ENCODE measurements around the gene VMP1. TPM values are rescaled to one million over a fixed set of nuclear protein-coding genes. Genes with fewer than 3 reads are reported as not detected.

The VMP1 gene
- total RNA-seq, 2 experiments from 2014 or later: 73.6 to 81.1 TPM

- Mint-ChIP-seq H3K4me1 (ENCODE audit: low read depth) (no peaks in the 10 kb centered on the region), H3K4me3 (no peak overlapping the region), H3K36me3 (ENCODE audit: low read depth) (peaks cover 71% of the 10 kb centered on the region), H3K27ac (no peak overlapping the region), H3K27me3 (no peaks in the 10 kb centered on the region), H3K9me3 (no peaks in the 10 kb centered on the region)
- TF ChIP-seq CTCF (IDR thresholded peaks at IDR 0.05): no peak
- ChIA-PET CTCF (no interaction called here), POLR2A (no interaction called here)
- intact Hi-C loops (cut with DNase I, micrococcal nuclease): no loop called here
- Histone ChIP-seq H3K27me3 (ENCODE audit: control insufficient read depth in 1 of 2, insufficient read depth in 2 of 2, low read length in 2 of 2) (no peaks in the 10 kb centered on the region), H3K36me3 (ENCODE audit: insufficient read depth, low read length) (peaks cover 77% of the 10 kb centered on the region), H3K4me1 (ENCODE audit: insufficient read depth, low read length) (no peaks in the 10 kb centered on the region), H3K4me3 (ENCODE audit: low read length) (no peak overlapping the region), H3K9me3 (ENCODE audit: control insufficient read depth in 1 of 2, insufficient read depth in 1 of 2, low read length in 2 of 2) (no peaks in the 10 kb centered on the region), H3K27ac (ENCODE audit: low read depth in 1 of 2, low read length in 2 of 2) (no peak overlapping the region)
- no peak for ATAC-seq (ENCODE audit: poor library complexity)
- no peak for DNase-seq
Observed at GRCh38 chr17:59877965-59878364, 170.5 kb downstream of the VMP1 start.

- peak in 1 of 14 experiments; percentile 2 for DNase-seq
- no peak overlapping the region for H3K27ac Mint-ChIP-seq
- H3K4me1 Mint-ChIP-seq (ENCODE audit: low read depth): no peaks in the 10 kb centered on the region
- intact Hi-C loops (cut with DNase I, micrococcal nuclease): no loop called here
- no peak overlapping the region for H3K4me3 Mint-ChIP-seq
- Histone ChIP-seq H3K27ac (ENCODE audit: low read depth in 1 of 2, low read length in 2 of 2) (no peak overlapping the region), H3K27me3 (ENCODE audit: control insufficient read depth in 1 of 2, insufficient read depth in 2 of 2, low read length in 2 of 2) (no peaks in the 10 kb centered on the region), H3K4me1 (ENCODE audit: insufficient read depth, low read length) (no peaks in the 10 kb centered on the region), H3K36me3 (ENCODE audit: insufficient read depth, low read length) (peaks cover 80% of the 10 kb centered on the region), H3K4me3 (ENCODE audit: low read length) (no peak overlapping the region), H3K9me3 (ENCODE audit: control insufficient read depth in 1 of 2, insufficient read depth in 1 of 2, low read length in 2 of 2) (no peaks in the 10 kb centered on the region)
- ChIA-PET CTCF (no interaction called here), POLR2A (interaction anchor here (1.2 kb wide), 1 partner anchor 15 kb away, joined by 4 read pairs; no protein-coding TSS in a partner anchor)
- no peaks in the 10 kb centered on the region for H3K9me3 Mint-ChIP-seq
- no peaks in the 10 kb centered on the region for H3K27me3 Mint-ChIP-seq
- TF ChIP-seq CTCF (IDR thresholded peaks at IDR 0.05): no peak
- no peak for ATAC-seq (ENCODE audit: poor library complexity)
- peaks cover 70% of the 10 kb centered on the region for H3K36me3 Mint-ChIP-seq (ENCODE audit: low read depth)
Observed at GRCh38 chr17:59878624-59879023, 171.2 kb downstream of the VMP1 start.

GRCh38 chr17:59884861-59885260, 177.4 kb downstream of the VMP1 start:
- Mint-ChIP-seq H3K27me3 (no peaks in the 10 kb centered on the region), H3K27ac (no peak overlapping the region), H3K4me3 (no peak overlapping the region), H3K9me3 (no peaks in the 10 kb centered on the region), H3K36me3 (ENCODE audit: low read depth) (peaks cover 69% of the 10 kb centered on the region), H3K4me1 (ENCODE audit: low read depth) (peaks cover 19% of the 10 kb centered on the region)
- no peak for TF ChIP-seq CTCF (IDR thresholded peaks at IDR 0.05)
- Histone ChIP-seq H3K36me3 (ENCODE audit: insufficient read depth, low read length) (peaks cover 70% of the 10 kb centered on the region), H3K9me3 (ENCODE audit: control insufficient read depth in 1 of 2, insufficient read depth in 1 of 2, low read length in 2 of 2) (no peaks in the 10 kb centered on the region), H3K4me1 (ENCODE audit: insufficient read depth, low read length) (no peaks in the 10 kb centered on the region), H3K27me3 (ENCODE audit: control insufficient read depth in 1 of 2, insufficient read depth in 2 of 2, low read length in 2 of 2) (no peaks in the 10 kb centered on the region), H3K27ac (ENCODE audit: low read depth in 1 of 2, low read length in 2 of 2) (no peak overlapping the region), H3K4me3 (ENCODE audit: low read length) (no peak overlapping the region)
- ATAC-seq (ENCODE audit: poor library complexity) (no peak), DNase-seq (peak in 1 of 14 experiments; percentile 2)
- POLR2A ChIA-PET: no interaction called here
- CTCF ChIA-PET: no interaction called here
- intact Hi-C loops (cut with DNase I, micrococcal nuclease): no loop called here
